ENCODE data around the gene CA14. TPM values are rescaled to one million over a fixed set of nuclear protein-coding genes. Genes with fewer than 3 reads are reported as not detected.

Gene CA14
- total RNA-seq, 1 experiment from 2014 or later = 35.3 TPM

- ChIA-PET POLR2A (interaction anchor here (0.7 to 1.6 kb wide), 4 partner anchors 9 to 104 kb away, joined by 3 to 10 read pairs (median 4); partner anchors contain the start of genes APH1A, C1orf54 and RPRD2), CTCF (interaction anchor here (1.0 to 1.9 kb wide), 3 partner anchors 9 to 21 kb away, joined by 4 to 17 read pairs (median 12); partner anchors contain the start of genes APH1A and C1orf54)
- H3K4me1 Mint-ChIP-seq = peaks cover 44% of the 10 kb centered on the region
- H3K27ac Mint-ChIP-seq = peak overlapping the region; percentile 95
- peak; percentile 79 for DNase-seq (ENCODE audit: low spot score)
- peak overlapping the region; percentile 83 for H3K4me3 Mint-ChIP-seq
- no peaks in the 10 kb centered on the region for H3K9me3 Mint-ChIP-seq
- peak; percentile 83 for ATAC-seq
- peaks cover 28% of the 10 kb centered on the region for H3K36me3 Mint-ChIP-seq
- H3K27me3 Mint-ChIP-seq (ENCODE audit: low read depth) = no peaks in the 10 kb centered on the region
- TF ChIP-seq MAX (CRISPR knock-in tag; IDR thresholded peaks at IDR 0.05) (peak; percentile 44; the same call in 1 of the 2 replicates), ZNF317 (CRISPR knock-in tag; IDR thresholded peaks at IDR 0.05; ENCODE audit: borderline replicate concordance, low read depth) (no peak), SP1 (CRISPR knock-in tag; conservative IDR thresholded peaks at IDR 0.05) (peak; percentile 67), EMX1 (CRISPR knock-in tag; IDR thresholded peaks at IDR 0.05) (no peak), ZNF121 (CRISPR knock-in tag; IDR thresholded peaks at IDR 0.05) (peak; percentile 40; the same call in 1 of the 2 replicates), GRHL2 (CRISPR knock-in tag; IDR thresholded peaks at IDR 0.05; ENCODE audit: insufficient replicate concordance, severe bottlenecking) (no peak), AFF4 (CRISPR knock-in tag; IDR thresholded peaks at IDR 0.05; ENCODE audit: borderline replicate concordance) (no peak), ZSCAN18 (CRISPR knock-in tag; IDR thresholded peaks at IDR 0.05) (no peak), ZNF416 (CRISPR knock-in tag; IDR thresholded peaks at IDR 0.05) (peak; percentile 31; the same call in 1 of the 2 replicates), OVOL2 (CRISPR knock-in tag; IDR thresholded peaks at IDR 0.05; ENCODE audit: borderline replicate concordance) (no peak), ETV6 (CRISPR knock-in tag; IDR thresholded peaks at IDR 0.05) (peak; percentile 67; the same call in 1 of the 2 replicates), SMAD4 (CRISPR knock-in tag; IDR thresholded peaks at IDR 0.05) (no peak), ZNF138 (CRISPR knock-in tag; conservative IDR thresholded peaks at IDR 0.05) (no peak), TEAD1 (CRISPR knock-in tag; IDR thresholded peaks at IDR 0.05) (0 out of 2 replicates have a peak, but pooled peaks have one; percentile 32), ZNF396 (CRISPR knock-in tag; IDR thresholded peaks at IDR 0.05; ENCODE audit: borderline replicate concordance) (no peak)
- TF ChIP-seq, protein P1, sequence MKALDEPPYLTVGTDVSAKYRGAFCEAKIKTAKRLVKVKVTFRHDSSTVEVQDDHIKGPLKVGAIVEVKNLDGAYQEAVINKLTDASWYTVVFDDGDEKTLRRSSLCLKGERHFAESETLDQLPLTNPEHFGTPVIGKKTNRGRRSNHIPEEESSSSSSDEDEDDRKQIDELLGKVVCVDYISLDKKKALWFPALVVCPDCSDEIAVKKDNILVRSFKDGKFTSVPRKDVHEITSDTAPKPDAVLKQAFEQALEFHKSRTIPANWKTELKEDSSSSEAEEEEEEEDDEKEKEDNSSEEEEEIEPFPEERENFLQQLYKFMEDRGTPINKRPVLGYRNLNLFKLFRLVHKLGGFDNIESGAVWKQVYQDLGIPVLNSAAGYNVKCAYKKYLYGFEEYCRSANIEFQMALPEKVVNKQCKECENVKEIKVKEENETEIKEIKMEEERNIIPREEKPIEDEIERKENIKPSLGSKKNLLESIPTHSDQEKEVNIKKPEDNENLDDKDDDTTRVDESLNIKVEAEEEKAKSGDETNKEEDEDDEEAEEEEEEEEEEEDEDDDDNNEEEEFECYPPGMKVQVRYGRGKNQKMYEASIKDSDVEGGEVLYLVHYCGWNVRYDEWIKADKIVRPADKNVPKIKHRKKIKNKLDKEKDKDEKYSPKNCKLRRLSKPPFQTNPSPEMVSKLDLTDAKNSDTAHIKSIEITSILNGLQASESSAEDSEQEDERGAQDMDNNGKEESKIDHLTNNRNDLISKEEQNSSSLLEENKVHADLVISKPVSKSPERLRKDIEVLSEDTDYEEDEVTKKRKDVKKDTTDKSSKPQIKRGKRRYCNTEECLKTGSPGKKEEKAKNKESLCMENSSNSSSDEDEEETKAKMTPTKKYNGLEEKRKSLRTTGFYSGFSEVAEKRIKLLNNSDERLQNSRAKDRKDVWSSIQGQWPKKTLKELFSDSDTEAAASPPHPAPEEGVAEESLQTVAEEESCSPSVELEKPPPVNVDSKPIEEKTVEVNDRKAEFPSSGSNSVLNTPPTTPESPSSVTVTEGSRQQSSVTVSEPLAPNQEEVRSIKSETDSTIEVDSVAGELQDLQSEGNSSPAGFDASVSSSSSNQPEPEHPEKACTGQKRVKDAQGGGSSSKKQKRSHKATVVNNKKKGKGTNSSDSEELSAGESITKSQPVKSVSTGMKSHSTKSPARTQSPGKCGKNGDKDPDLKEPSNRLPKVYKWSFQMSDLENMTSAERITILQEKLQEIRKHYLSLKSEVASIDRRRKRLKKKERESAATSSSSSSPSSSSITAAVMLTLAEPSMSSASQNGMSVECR (CRISPR knock-in tag; IDR thresholded peaks at IDR 0.05; ENCODE audit: borderline replicate concordance) = no peak
- TF ChIP-seq, protein P2, sequence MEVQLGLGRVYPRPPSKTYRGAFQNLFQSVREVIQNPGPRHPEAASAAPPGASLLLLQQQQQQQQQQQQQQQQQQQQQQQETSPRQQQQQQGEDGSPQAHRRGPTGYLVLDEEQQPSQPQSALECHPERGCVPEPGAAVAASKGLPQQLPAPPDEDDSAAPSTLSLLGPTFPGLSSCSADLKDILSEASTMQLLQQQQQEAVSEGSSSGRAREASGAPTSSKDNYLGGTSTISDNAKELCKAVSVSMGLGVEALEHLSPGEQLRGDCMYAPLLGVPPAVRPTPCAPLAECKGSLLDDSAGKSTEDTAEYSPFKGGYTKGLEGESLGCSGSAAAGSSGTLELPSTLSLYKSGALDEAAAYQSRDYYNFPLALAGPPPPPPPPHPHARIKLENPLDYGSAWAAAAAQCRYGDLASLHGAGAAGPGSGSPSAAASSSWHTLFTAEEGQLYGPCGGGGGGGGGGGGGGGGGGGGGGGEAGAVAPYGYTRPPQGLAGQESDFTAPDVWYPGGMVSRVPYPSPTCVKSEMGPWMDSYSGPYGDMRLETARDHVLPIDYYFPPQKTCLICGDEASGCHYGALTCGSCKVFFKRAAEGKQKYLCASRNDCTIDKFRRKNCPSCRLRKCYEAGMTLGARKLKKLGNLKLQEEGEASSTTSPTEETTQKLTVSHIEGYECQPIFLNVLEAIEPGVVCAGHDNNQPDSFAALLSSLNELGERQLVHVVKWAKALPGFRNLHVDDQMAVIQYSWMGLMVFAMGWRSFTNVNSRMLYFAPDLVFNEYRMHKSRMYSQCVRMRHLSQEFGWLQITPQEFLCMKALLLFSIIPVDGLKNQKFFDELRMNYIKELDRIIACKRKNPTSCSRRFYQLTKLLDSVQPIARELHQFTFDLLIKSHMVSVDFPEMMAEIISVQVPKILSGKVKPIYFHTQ (CRISPR knock-in tag; IDR thresholded peaks at IDR 0.05) = no peak
- TF ChIP-seq, protein P3, sequence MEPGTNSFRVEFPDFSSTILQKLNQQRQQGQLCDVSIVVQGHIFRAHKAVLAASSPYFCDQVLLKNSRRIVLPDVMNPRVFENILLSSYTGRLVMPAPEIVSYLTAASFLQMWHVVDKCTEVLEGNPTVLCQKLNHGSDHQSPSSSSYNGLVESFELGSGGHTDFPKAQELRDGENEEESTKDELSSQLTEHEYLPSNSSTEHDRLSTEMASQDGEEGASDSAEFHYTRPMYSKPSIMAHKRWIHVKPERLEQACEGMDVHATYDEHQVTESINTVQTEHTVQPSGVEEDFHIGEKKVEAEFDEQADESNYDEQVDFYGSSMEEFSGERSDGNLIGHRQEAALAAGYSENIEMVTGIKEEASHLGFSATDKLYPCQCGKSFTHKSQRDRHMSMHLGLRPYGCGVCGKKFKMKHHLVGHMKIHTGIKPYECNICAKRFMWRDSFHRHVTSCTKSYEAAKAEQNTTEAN (CRISPR knock-in tag; IDR thresholded peaks at IDR 0.05) = 0 out of 2 replicates have a peak, but pooled peaks have one; percentile 13
- TF ChIP-seq, protein P4, sequence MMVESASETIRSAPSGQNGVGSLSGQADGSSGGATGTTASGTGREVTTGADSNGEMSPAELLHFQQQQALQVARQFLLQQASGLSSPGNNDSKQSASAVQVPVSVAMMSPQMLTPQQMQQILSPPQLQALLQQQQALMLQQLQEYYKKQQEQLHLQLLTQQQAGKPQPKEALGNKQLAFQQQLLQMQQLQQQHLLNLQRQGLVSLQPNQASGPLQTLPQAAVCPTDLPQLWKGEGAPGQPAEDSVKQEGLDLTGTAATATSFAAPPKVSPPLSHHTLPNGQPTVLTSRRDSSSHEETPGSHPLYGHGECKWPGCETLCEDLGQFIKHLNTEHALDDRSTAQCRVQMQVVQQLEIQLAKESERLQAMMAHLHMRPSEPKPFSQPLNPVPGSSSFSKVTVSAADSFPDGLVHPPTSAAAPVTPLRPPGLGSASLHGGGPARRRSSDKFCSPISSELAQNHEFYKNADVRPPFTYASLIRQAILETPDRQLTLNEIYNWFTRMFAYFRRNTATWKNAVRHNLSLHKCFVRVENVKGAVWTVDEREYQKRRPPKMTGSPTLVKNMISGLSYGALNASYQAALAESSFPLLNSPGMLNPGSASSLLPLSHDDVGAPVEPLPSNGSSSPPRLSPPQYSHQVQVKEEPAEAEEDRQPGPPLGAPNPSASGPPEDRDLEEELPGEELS (CRISPR knock-in tag; IDR thresholded peaks at IDR 0.05) = 0 out of 2 replicates have a peak, but pooled peaks have one; percentile 25
These were observed 2.4 kb downstream of the CA14 start for GRCh38 chr1:150259758-150260669.

Measured in WTC11 (cell line).